Measurements from ENCODE around the gene ZAP70. TPM values are rescaled to one million over a fixed set of nuclear protein-coding genes. Genes with fewer than 3 reads are reported as not detected.

The ZAP70 gene
- total and polyA plus RNA-seq, 2 of the 13 experiments (the other 11 are each of a cell fraction or from before 2014, with no cell fraction given) = 0.51 to 4.0 TPM

- no peaks in the 10 kb centered on the region for H3K36me3 ChIP-seq (replicated peaks in 1 of 2; ENCODE audit: control insufficient read depth in 1 of 2, insufficient read depth in 2 of 2, low read length in 2 of 2)
- FAIRE-seq (no peak), DNase-seq (ENCODE audit: low spot score) (no peak), ATAC-seq (no peak)
- H3K9ac ChIP-seq (ENCODE audit: insufficient read depth, low read depth, low read length) = no peak overlapping the region
- no peak for TF ChIP-seq ZSCAN9 (CRISPR knock-in tag; IDR thresholded peaks at IDR 0.05; ENCODE audit: borderline replicate concordance)
- TF ChIP-seq ZNF776 (CRISPR knock-in tag; IDR thresholded peaks at IDR 0.05) = no peak
- TF ChIP-seq HOXA3 (CRISPR knock-in tag; IDR thresholded peaks at IDR 0.05) = no peak
- TF ChIP-seq ZNF614 (CRISPR knock-in tag; IDR thresholded peaks at IDR 0.05; ENCODE audit: borderline replicate concordance) = no peak
- no peak for TF ChIP-seq ZFP36L1 (CRISPR knock-in tag; IDR thresholded peaks at IDR 0.05)
- TF ChIP-seq RFX5 (IDR thresholded peaks at IDR 0.05; ENCODE audit: low read depth, low read length) = no peak
- no peak for TF ChIP-seq ZNF607 (CRISPR knock-in tag; IDR thresholded peaks at IDR 0.05; ENCODE audit: borderline replicate concordance)
- TF ChIP-seq FOXC1 (CRISPR knock-in tag; IDR thresholded peaks at IDR 0.05; ENCODE audit: borderline replicate concordance) = no peak
- no peak for TF ChIP-seq DR1 (CRISPR knock-in tag; IDR thresholded peaks at IDR 0.05)
- TF ChIP-seq PLRG1 (conservative IDR thresholded peaks at IDR 0.05) = no peak
- no peak for TF ChIP-seq HMGA1 (CRISPR knock-in tag; conservative IDR thresholded peaks at IDR 0.05)
- no peak for TF ChIP-seq POLR2A (IDR thresholded peaks at IDR 0.05; ENCODE audit: insufficient read depth in 1 of 2, low read depth in 2 of 2, low read length in 2 of 2)
- H3K4me1 ChIP-seq (ENCODE audit: insufficient read depth, low read length) = peaks cover 14% of the 10 kb centered on the region
- CTCF ChIA-PET (ENCODE audit: low intra/inter-chr PET ratio, low total read pairs) = no interaction called here
- no peak overlapping the region for H3K4me2 ChIP-seq (ENCODE audit: low read depth, low read length)
- H3K79me2 ChIP-seq (ENCODE audit: insufficient read depth, low read length) = no peaks in the 10 kb centered on the region
- no peaks in the 10 kb centered on the region for H3K9me3 ChIP-seq (ENCODE audit: low read length)
- WGBS (ENCODE audit: low lambda C conversion rate) = 33% methylated on average over 9 of the region's 9 CpGs
- intact Hi-C loops (cut with micrococcal nuclease; ENCODE audit: unreplicated experiment) = loop anchor here (10.0 kb wide), 1 partner anchor 549 kb away; no protein-coding TSS in a partner anchor
- BruUV-seq (replicated peaks) = no TSS peak
- H4K20me1 ChIP-seq (ENCODE audit: insufficient read depth, low read length) = no peaks in the 10 kb centered on the region
- POLR2A ChIA-PET = no interaction called here
- no peak overlapping the region for H3K27ac ChIP-seq (ENCODE audit: extremely low read length, insufficient read depth, low read length)
- H3K27me3 ChIP-seq (ENCODE audit: control insufficient read depth in 1 of 2, insufficient read depth in 2 of 2, low read length in 2 of 2) = peaks cover 0 to 25% of the 10 kb centered on the region in 2 experiments; a peak in 4 of 5 replicates
- in situ Hi-C loops (cut with HindIII; ENCODE audit: extremely low pct_ligation_motif_present, low pct_unique_long_range_greater_than_20kb) = no loop called here
- H3K4me3 ChIP-seq (replicated peaks in 1 of 3; ENCODE audit: insufficient read depth in 1 of 3, low read depth in 2 of 3, low read length in 3 of 3) = no peak overlapping the region
- H2AFZ ChIP-seq (ENCODE audit: low read length) = no peak overlapping the region
Measured at GRCh38 chr2:97715951-97716694, 2.7 kb downstream of the ZAP70 start.
